ENCODE data around the gene AMPH.
"Not testable (repeated sequence)": the region's sequence is repeated elsewhere in the genome, so short reads cannot be mapped to it uniquely, and the experiment has no call there.

AMPH gene

GRCh38 chr7:38628630-38629385, 2.4 kb downstream of the AMPH start:
- no peak for DNase-seq (ENCODE audit: low read depth)

- DNase-seq (ENCODE audit: low read depth), result no peak
Measured at GRCh38 chr7:38625866-38626265, 5.3 kb downstream of the AMPH start.

GRCh38 chr7:38615665-38616064, 15.5 kb downstream of the AMPH start:
- DNase-seq (ENCODE audit: low read depth), result no peak

- no peak for DNase-seq (ENCODE audit: low read depth)
Measured at GRCh38 chr7:38607466-38607865, 23.7 kb downstream of the AMPH start.

GRCh38 chr7:38600741-38601140, 30.4 kb downstream of the AMPH start:
- no peak for DNase-seq (ENCODE audit: low read depth)

GRCh38 chr7:38594949-38595348, 36.2 kb downstream of the AMPH start:
- no peak for DNase-seq (ENCODE audit: low read depth)

GRCh38 chr7:38592737-38593288, 38.4 kb downstream of the AMPH start:
- DNase-seq (ENCODE audit: low read depth), result no peak

GRCh38 chr7:38585572-38586354, 45.4 kb downstream of the AMPH start:
- no peak for DNase-seq (ENCODE audit: low read depth)

GRCh38 chr7:38584443-38585210, 46.5 kb downstream of the AMPH start:
- no peak for DNase-seq (ENCODE audit: low read depth)

- no peak for DNase-seq (ENCODE audit: low read depth)
Measured at GRCh38 chr7:38580485-38580884, 50.7 kb downstream of the AMPH start.

GRCh38 chr7:38574086-38574485, 57.1 kb downstream of the AMPH start:
- no peak for DNase-seq (ENCODE audit: low read depth)

- not testable (repeated sequence) for DNase-seq (ENCODE audit: low read depth)
Measured at GRCh38 chr7:38571620-38572019, 59.6 kb downstream of the AMPH start.

GRCh38 chr7:38568497-38568896, 62.7 kb downstream of the AMPH start:
- no peak for DNase-seq (ENCODE audit: low read depth)

GRCh38 chr7:38565289-38565688, 65.9 kb downstream of the AMPH start:
- DNase-seq (ENCODE audit: low read depth), result no peak

GRCh38 chr7:38563741-38564140, 67.4 kb downstream of the AMPH start:
- no peak for DNase-seq (ENCODE audit: low read depth)

- DNase-seq (ENCODE audit: low read depth), result no peak
Measured at GRCh38 chr7:38561166-38561565, 70.0 kb downstream of the AMPH start.

- no peak for DNase-seq (ENCODE audit: low read depth)
Measured at GRCh38 chr7:38558761-38559345, 72.3 kb downstream of the AMPH start.

- DNase-seq (ENCODE audit: low read depth), result no peak
Measured at GRCh38 chr7:38554586-38554985, 76.6 kb downstream of the AMPH start.

GRCh38 chr7:38550836-38551235, 80.3 kb downstream of the AMPH start:
- DNase-seq (ENCODE audit: low read depth), result no peak

- DNase-seq (ENCODE audit: low read depth), result no peak
Measured at GRCh38 chr7:38548605-38549004, 82.6 kb downstream of the AMPH start.

- DNase-seq (ENCODE audit: low read depth), result no peak
Measured at GRCh38 chr7:38546763-38547162, 84.4 kb downstream of the AMPH start.

- no peak for DNase-seq (ENCODE audit: low read depth)
Measured at GRCh38 chr7:38545977-38546376, 85.2 kb downstream of the AMPH start.
